Keratinocyte (primary cell): ENCODE results near the gene ITGAV.

Experiments
- CTCF ChIP-seq, 3 experiments: IDR thresholded peaks in 1 of 3; conservative IDR thresholded peaks in 1 of 3; optimal IDR thresholded peaks in 1 of 3; 2 replicates in 2 of 3; 3 replicates in 1 of 3; pipeline versions ENCODE3 to v1.5.1; 2011; ENCODE audit warnings: low read length in 3 of 3, mild to moderate bottlenecking in 3 of 3, moderate library complexity in 2 of 3, control low read depth in 1 of 3, inconsistent platforms in 1 of 3; ENCODE audit not compliant: insufficient read depth in 2 of 3; ENCODE audit errors: extremely low read depth in 1 of 3
- EZH2 ChIP-seq: IDR thresholded peaks from one replicate; pipeline ENCODE4 v1.6.1; 2012; ENCODE audit warnings: inconsistent platforms, mild to moderate bottlenecking, low read length, moderate library complexity

- no peak for TF ChIP-seq CTCF (optimal IDR thresholded peaks at IDR 0.05 in 1 of 3, IDR thresholded peaks at IDR 0.05 in 1 of 3, conservative IDR thresholded peaks at IDR 0.05 in 1 of 3; ENCODE audit: extremely low read depth in 1 of 3, insufficient read depth in 2 of 3, low read length in 3 of 3)
- no peak for TF ChIP-seq EZH2
Measured at GRCh38 chr2:186693446-186693832, 103.6 kb downstream of the ITGAV start.
